Caco-2 (cell line): Measurements from ENCODE around the gene LHX4. TPM values are rescaled to one million over a fixed set of nuclear protein-coding genes. Genes with fewer than 3 reads are reported as not detected.
A peak's percentile ranks its signal among the peaks of the same experiment; 100 is the strongest.

ENCODE experiments used
- BruUV-seq: library from RNA; stranded (reverse); fragments of 400-500 nt; replicated peaks from 2 replicates; lab custom pipeline; 2021; lab: Mats Ljungman, UMichigan
- CTCF ChIA-PET: fragments of 300-600 bp; sonication (Branson Sonifier 250); formaldehyde crosslinking; loops from one replicate; lab custom pipeline; 2022; ENCODE audit warnings: antibody characterized with exemption; lab: Charles Lee
- POLR2A ChIA-PET: fragments of 300-600 bp; sonication (Branson Sonifier 250); formaldehyde crosslinking; loops from one replicate; lab custom pipeline; 2022; ENCODE audit warnings: antibody characterized with exemption; lab: Charles Lee
- DNase-seq, 2 experiments: peaks; one replicate each; pipeline versions ENCODE4 v3.0.0 to v3.0.0-alpha.2; 2020 to 2022
- H3K27me3 ChIP-seq: replicated peaks from 2 replicates; pipeline ENCODE4 v1.6.0; 2011; ENCODE audit warnings: low read length; ENCODE audit not compliant: control insufficient read depth, insufficient read depth
- H3K36me3 ChIP-seq: 2 replicates; pipeline ENCODE4 v1.5.1; 2011; ENCODE audit warnings: low read length; ENCODE audit not compliant: control insufficient read depth, insufficient read depth
- H3K4me1 ChIP-seq: fragments of 250-450 bp; sonication (Bioruptor Pico); 2 replicates; pipeline ENCODE4 v1.5.1; 2020; ENCODE audit warnings: mild to moderate bottlenecking
- H3K4me3 ChIP-seq: 2 replicates; pipeline ENCODE4 v1.5.1; 2011; ENCODE audit warnings: low read depth, mild to moderate bottlenecking, control low read depth, low read length
- H3K9me3 ChIP-seq: fragments of 250-450 bp; sonication (Bioruptor Pico); 2 replicates; pipeline ENCODE4 v1.5.1; 2020; ENCODE audit warnings: mild to moderate bottlenecking, moderate library complexity
- H3K27ac Mint-ChIP-seq: one replicate; pipeline ENCODE4 v1.8.0; 2022; ENCODE audit warnings: mixed read lengths; ENCODE audit not compliant: unreplicated experiment
- H3K27me3 Mint-ChIP-seq: one replicate; pipeline ENCODE4 v1.8.0; 2022; ENCODE audit warnings: mixed read lengths; ENCODE audit not compliant: insufficient read depth, unreplicated experiment
- H3K36me3 Mint-ChIP-seq: one replicate; pipeline ENCODE4 v1.8.0; 2022; ENCODE audit warnings: mild to moderate bottlenecking, mixed read lengths; ENCODE audit not compliant: insufficient read depth, unreplicated experiment
- H3K4me1 Mint-ChIP-seq: one replicate; pipeline ENCODE4 v1.8.0; 2022; ENCODE audit warnings: low read depth, mixed read lengths; ENCODE audit not compliant: unreplicated experiment
- H3K4me3 Mint-ChIP-seq: one replicate; pipeline ENCODE4 v1.8.0; 2022; ENCODE audit warnings: mild to moderate bottlenecking, moderate library complexity, mixed read lengths; ENCODE audit not compliant: unreplicated experiment
- H3K9me3 Mint-ChIP-seq: one replicate; pipeline ENCODE4 v1.8.0; 2022; ENCODE audit warnings: mixed read lengths; ENCODE audit not compliant: unreplicated experiment
- intact Hi-C: fragments of 100-400 bp; cut with micrococcal nuclease; formaldehyde crosslinking; loops from one replicate; pipeline ENCODE4 v1.10.0; 2022; ENCODE audit not compliant: unreplicated experiment
- total RNA-seq: library from RNA; stranded (reverse); gene quantifications from 2 replicates; pipeline ENCODE4 v1.2.3, GENCODE V29; 2022
- TF ChIP-seq, protein P1 (sequence below), 2 experiments: fragments of 200-600 bp in 1 of 2; IDR thresholded peaks; 1 replicate in 1 of 2; 2 replicates in 1 of 2; pipeline versions ENCODE4 v1.5.1 to v1.8.0; 2011 to 2022; ENCODE audit warnings: antibody characterized with exemption in 1 of 2, control low read depth in 1 of 2, inconsistent platforms in 1 of 2, low read depth in 1 of 2, low read length in 1 of 2, mild to moderate bottlenecking in 1 of 2, moderate library complexity in 1 of 2; ENCODE audit not compliant: insufficient read depth in 1 of 2, severe bottlenecking in 1 of 2, unreplicated experiment in 1 of 2

Gene LHX4
- total RNA-seq, 1 experiment from 2014 or later = 0.16 TPM

DNA sequence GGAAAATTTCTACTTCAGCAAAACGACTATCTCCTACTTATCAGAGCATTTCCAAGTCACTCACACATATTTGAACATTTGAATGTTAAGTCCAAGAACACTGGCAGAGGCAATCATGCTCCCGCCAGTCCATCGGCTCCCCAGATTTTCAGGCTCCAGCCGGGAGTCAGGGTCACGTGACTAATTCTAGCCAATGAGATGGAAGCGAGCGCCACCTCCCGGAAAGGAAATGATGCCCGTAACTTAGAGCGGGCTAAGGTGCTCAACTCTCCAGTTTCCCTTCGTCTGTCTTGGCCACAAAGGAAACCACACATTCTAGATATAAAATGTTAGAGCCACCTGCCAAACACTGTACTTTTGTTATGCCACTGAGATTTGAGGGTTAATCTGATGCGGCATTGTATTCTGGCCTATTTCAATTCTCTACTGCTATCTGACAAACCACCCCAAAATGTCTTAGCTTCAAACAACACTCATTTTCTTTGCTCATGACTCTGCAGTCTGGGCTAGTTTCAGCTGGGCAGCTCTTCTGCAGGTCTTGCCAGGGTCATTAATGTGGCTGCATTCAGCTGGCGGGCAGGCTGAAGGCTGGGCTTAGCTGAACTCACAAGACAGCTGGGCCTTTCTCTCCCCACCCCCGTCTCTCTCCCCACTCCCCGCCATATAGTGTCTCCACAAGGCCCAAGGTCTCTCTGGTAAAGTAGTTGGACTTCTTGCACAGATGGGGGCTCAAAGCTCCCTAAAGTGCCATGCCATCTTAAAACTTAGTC, 16.5 kb upstream of the LHX4 start:
- peak; percentile 12 to 23 for DNase-seq
- ChIA-PET POLR2A (interaction anchor here (0.6 kb wide), 1 partner anchor 18 kb away, joined by 10 read pairs; no protein-coding TSS in a partner anchor), CTCF (no interaction called here)
- Mint-ChIP-seq H3K27me3 (no peaks in the 10 kb centered on the region), H3K4me1 (no peaks in the 10 kb centered on the region), H3K9me3 (no peaks in the 10 kb centered on the region), H3K36me3 (no peaks in the 10 kb centered on the region), H3K27ac (no peak overlapping the region), H3K4me3 (no peak overlapping the region)
- Histone ChIP-seq H3K27me3 (no peaks in the 10 kb centered on the region), H3K36me3 (no peaks in the 10 kb centered on the region), H3K4me3 (no peak overlapping the region), H3K9me3 (no peaks in the 10 kb centered on the region), H3K4me1 (no peaks in the 10 kb centered on the region)
- TF ChIP-seq, protein P1, sequence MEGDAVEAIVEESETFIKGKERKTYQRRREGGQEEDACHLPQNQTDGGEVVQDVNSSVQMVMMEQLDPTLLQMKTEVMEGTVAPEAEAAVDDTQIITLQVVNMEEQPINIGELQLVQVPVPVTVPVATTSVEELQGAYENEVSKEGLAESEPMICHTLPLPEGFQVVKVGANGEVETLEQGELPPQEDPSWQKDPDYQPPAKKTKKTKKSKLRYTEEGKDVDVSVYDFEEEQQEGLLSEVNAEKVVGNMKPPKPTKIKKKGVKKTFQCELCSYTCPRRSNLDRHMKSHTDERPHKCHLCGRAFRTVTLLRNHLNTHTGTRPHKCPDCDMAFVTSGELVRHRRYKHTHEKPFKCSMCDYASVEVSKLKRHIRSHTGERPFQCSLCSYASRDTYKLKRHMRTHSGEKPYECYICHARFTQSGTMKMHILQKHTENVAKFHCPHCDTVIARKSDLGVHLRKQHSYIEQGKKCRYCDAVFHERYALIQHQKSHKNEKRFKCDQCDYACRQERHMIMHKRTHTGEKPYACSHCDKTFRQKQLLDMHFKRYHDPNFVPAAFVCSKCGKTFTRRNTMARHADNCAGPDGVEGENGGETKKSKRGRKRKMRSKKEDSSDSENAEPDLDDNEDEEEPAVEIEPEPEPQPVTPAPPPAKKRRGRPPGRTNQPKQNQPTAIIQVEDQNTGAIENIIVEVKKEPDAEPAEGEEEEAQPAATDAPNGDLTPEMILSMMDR (IDR thresholded peaks at IDR 0.05; ENCODE audit: insufficient read depth in 1 of 2, low read depth in 1 of 2, low read length in 1 of 2, severe bottlenecking in 1 of 2, unreplicated experiment in 1 of 2) = no peak
- intact Hi-C loops = no loop called here
- BruUV-seq = no TSS peak

DNA sequence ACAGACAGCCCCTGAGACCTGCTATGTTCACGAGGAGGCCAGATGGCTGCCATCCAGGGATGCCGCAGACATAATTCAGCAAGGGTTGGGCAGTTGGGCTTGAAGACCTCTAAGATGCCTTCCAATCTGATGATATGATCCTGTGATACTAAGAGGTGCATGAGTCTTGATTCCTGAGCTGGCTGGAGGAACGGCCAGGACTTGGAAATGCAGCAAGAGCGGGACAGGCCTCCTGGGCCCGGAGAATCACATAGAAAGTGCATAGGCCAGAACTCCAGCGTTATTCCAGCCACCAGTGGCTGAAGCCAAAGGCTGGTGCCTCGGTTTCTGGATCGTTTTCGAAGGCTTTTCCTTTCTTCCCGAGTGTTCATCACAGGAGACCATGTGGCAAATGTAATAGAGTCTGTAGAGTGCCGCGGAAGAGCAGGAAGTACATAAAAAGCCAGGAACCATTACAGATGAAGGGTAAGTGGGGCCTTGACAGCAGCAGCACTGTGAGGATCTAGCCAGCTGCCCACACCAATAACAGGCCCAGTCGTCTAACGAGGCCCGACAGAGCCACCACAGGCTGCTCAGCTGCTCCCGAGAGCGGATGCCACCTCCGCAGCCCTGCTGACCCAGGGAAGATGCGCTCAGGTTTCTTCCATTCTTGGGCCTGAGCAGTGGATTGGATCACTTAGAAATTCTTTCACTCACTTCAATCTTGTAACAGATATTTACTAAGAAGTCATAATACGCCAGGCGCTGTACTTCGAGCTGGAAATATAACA, 14.0 kb upstream of the LHX4 start:
- H3K36me3 Mint-ChIP-seq = no peaks in the 10 kb centered on the region
- no peaks in the 10 kb centered on the region for H3K36me3 ChIP-seq
- no peak overlapping the region for H3K4me3 ChIP-seq
- POLR2A ChIA-PET = no interaction called here
- H3K27ac Mint-ChIP-seq = no peak overlapping the region
- intact Hi-C loops = no loop called here
- no peaks in the 10 kb centered on the region for H3K9me3 ChIP-seq
- H3K4me1 Mint-ChIP-seq = no peaks in the 10 kb centered on the region
- CTCF ChIA-PET = no interaction called here
- no peaks in the 10 kb centered on the region for H3K27me3 Mint-ChIP-seq
- H3K4me1 ChIP-seq = no peaks in the 10 kb centered on the region
- peak in 1 of 2 experiments; percentile 15 for DNase-seq
- no TSS peak for BruUV-seq
- H3K4me3 Mint-ChIP-seq = no peak overlapping the region
- TF ChIP-seq, protein P1 (IDR thresholded peaks at IDR 0.05; ENCODE audit: insufficient read depth in 1 of 2, low read depth in 1 of 2, low read length in 1 of 2, severe bottlenecking in 1 of 2, unreplicated experiment in 1 of 2) = no peak
- no peaks in the 10 kb centered on the region for H3K9me3 Mint-ChIP-seq
- H3K27me3 ChIP-seq = no peaks in the 10 kb centered on the region

DNA sequence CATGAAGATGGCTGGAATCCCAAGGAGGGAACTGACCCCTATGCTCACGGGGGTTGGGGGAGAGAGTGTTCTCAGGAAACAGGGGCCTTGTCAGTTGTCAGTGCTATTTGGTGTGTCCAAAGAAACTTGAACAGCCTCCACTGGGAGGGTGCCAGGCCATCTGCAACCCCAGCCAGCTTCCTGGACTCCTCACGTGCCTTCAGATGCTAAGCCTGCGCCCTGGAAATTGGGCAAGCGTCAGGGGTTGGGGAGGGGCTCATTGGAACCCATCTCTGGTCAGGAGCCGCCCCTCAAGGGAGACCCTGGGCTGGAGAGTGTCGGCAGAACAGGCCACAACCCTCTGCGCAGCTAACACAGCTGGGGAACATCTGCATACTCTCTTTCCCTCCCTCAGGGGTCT, 13.1 kb upstream of the LHX4 start:
- peak in 1 of 2 experiments; percentile 14 for DNase-seq
- TF ChIP-seq, protein P1 (IDR thresholded peaks at IDR 0.05; ENCODE audit: insufficient read depth in 1 of 2, low read depth in 1 of 2, low read length in 1 of 2, severe bottlenecking in 1 of 2, unreplicated experiment in 1 of 2) = no peak
- H3K4me3 ChIP-seq = no peak overlapping the region
- Mint-ChIP-seq H3K27ac (no peak overlapping the region), H3K9me3 (no peaks in the 10 kb centered on the region), H3K36me3 (no peaks in the 10 kb centered on the region), H3K27me3 (no peaks in the 10 kb centered on the region), H3K4me3 (no peak overlapping the region), H3K4me1 (no peaks in the 10 kb centered on the region)
- intact Hi-C loops = no loop called here
- CTCF ChIA-PET = no interaction called here
- BruUV-seq = no TSS peak
- POLR2A ChIA-PET = no interaction called here
- H3K36me3 ChIP-seq = no peaks in the 10 kb centered on the region
- H3K9me3 ChIP-seq = no peaks in the 10 kb centered on the region
- no peaks in the 10 kb centered on the region for H3K27me3 ChIP-seq
- H3K4me1 ChIP-seq = no peaks in the 10 kb centered on the region
